ENCODE data around the gene ITPR3. TPM values are rescaled to one million over a fixed set of nuclear protein-coding genes. Genes with fewer than 3 reads are reported as not detected.

ITPR3 gene
- polyA plus RNA-seq, 1 donor (not counting 4 experiments of a cell fraction or from before 2014, with no cell fraction given) = 43.3 TPM

DNA sequence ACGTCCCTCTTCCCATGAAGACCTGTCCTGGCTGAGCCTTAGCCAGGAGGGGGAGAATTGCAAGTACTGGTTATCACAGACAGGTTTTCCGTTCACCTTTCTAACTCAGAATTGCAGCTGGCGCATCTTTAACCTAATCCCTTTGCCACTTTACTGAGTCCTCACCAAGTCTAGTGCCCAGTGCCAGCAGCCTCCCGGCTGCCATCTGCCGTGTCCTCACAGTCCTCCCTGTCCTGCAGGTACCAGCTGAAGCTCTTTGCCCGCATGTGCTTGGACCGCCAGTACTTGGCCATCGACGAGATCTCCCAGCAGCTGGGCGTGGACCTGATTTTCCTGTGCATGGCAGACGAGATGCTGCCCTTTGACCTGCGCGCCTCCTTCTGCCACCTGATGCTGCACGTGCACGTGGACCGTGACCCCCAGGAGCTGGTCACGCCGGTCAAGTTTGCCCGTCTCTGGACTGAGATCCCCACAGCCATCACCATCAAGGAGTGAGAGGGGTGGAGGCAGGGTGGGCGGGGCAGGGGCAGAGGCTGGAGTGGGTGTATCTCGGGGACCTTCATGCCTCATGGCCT is 49.1 kb downstream of the ITPR3 start:
- dilution Hi-C loops (cut with MboI; ENCODE audit: extremely low pct_ligation_motif_present, low sequenced_read_pairs) = no loop called here
- Histone ChIP-seq H3K9ac (ENCODE audit: control insufficient read depth, extremely low read depth, insufficient read depth, low read length) (no peak overlapping the region), H3K79me2 (ENCODE audit: control insufficient read depth, insufficient read depth, low read length) (no peaks in the 10 kb centered on the region), H3K27me3 (ENCODE audit: control insufficient read depth, extremely low read depth, insufficient read depth, low read length) (no peaks in the 10 kb centered on the region), H3K4me2 (ENCODE audit: control insufficient read depth, extremely low read depth, insufficient read depth, low read depth, low read length) (no peak overlapping the region), H3K27ac (ENCODE audit: control insufficient read depth, insufficient read depth, low read length) (no peak overlapping the region), H3K4me3 (ENCODE audit: control insufficient read depth in 2 of 3, extremely low read depth in 1 of 3, insufficient read depth in 2 of 3, low read depth in 1 of 3, low read length in 3 of 3) (no peak overlapping the region), H3K36me3 (ENCODE audit: control insufficient read depth in 2 of 2, extremely low read depth in 1 of 2, insufficient read depth in 2 of 2, low read length in 2 of 2) (peaks cover 47 to 70% of the 10 kb centered on the region in 2 experiments), H3K9me1 (ENCODE audit: control insufficient read depth, extremely low read depth, insufficient read depth, low read length) (no peaks in the 10 kb centered on the region), H3K4me1 (ENCODE audit: control insufficient read depth, extremely low read depth, insufficient read depth, low read length) (peaks cover 21% of the 10 kb centered on the region), H3K9me3 (ENCODE audit: control insufficient read depth, low read depth, low read length) (no peaks in the 10 kb centered on the region), H4K20me1 (ENCODE audit: control insufficient read depth, extremely low read depth, insufficient read depth, low read length) (no peaks in the 10 kb centered on the region), H2AFZ (ENCODE audit: control insufficient read depth, low read length) (no peak overlapping the region)
- FAIRE-seq (no peak), DNase-seq (ENCODE audit: low read depth, low spot score) (no peak)
- TF ChIP-seq, protein P1, sequence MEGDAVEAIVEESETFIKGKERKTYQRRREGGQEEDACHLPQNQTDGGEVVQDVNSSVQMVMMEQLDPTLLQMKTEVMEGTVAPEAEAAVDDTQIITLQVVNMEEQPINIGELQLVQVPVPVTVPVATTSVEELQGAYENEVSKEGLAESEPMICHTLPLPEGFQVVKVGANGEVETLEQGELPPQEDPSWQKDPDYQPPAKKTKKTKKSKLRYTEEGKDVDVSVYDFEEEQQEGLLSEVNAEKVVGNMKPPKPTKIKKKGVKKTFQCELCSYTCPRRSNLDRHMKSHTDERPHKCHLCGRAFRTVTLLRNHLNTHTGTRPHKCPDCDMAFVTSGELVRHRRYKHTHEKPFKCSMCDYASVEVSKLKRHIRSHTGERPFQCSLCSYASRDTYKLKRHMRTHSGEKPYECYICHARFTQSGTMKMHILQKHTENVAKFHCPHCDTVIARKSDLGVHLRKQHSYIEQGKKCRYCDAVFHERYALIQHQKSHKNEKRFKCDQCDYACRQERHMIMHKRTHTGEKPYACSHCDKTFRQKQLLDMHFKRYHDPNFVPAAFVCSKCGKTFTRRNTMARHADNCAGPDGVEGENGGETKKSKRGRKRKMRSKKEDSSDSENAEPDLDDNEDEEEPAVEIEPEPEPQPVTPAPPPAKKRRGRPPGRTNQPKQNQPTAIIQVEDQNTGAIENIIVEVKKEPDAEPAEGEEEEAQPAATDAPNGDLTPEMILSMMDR (optimal IDR thresholded peaks at IDR 0.05 in 1 of 3, IDR thresholded peaks at IDR 0.05 in 1 of 3, conservative IDR thresholded peaks at IDR 0.05 in 1 of 3; ENCODE audit: extremely low read depth in 1 of 3, insufficient read depth in 2 of 3, low read length in 3 of 3) = no peak
- TF ChIP-seq EZH2 (IDR thresholded peaks at IDR 0.05; ENCODE audit: low read length) = no peak

DNA sequence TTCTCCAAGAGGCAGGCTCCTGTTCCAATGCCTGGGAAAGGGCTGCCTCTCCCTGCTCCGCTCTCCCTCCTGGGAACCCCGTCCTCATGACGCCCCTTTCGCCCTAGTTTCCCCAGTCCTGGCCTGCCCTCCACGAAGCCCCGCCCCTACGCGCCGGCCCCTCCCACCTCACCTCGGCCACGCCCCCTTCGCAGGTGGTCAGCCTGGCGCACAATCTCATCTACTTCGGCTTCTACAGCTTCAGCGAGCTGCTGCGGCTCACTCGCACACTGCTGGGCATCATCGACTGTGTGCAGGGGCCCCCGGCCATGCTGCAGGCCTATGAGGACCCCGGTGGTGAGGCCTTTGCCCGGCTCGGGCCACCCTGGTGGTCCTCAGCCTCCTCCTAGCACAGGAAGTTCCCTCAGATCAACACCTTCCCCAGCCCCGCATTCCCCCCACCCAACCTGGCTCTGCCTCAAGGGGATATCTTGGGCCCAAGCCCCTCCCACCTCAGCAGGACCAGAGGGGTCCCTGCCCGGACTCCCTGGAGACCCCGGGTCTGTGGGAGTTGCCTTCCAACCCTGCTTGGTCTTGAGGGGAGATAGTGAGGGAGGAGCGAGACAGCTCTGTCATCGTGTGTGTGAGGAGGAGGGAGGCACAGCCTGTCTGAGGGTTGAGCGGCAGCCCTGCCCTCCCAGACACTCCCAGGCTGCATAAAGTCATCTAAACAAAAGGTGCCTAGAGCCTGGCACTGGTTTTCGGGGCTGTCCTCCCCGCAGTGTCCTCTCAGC is 50.0 kb downstream of the ITPR3 start:
- no peak overlapping the region for H3K4me2 ChIP-seq (ENCODE audit: control insufficient read depth, extremely low read depth, insufficient read depth, low read depth, low read length)
- FAIRE-seq = no peak
- H4K20me1 ChIP-seq (ENCODE audit: control insufficient read depth, extremely low read depth, insufficient read depth, low read length) = no peaks in the 10 kb centered on the region
- no peaks in the 10 kb centered on the region for H3K27me3 ChIP-seq (ENCODE audit: control insufficient read depth, extremely low read depth, insufficient read depth, low read length)
- TF ChIP-seq, protein P1 (optimal IDR thresholded peaks at IDR 0.05 in 1 of 3, IDR thresholded peaks at IDR 0.05 in 1 of 3, conservative IDR thresholded peaks at IDR 0.05 in 1 of 3; ENCODE audit: extremely low read depth in 1 of 3, insufficient read depth in 2 of 3, low read length in 3 of 3) = no peak
- no peak for TF ChIP-seq EZH2 (IDR thresholded peaks at IDR 0.05; ENCODE audit: low read length)
- dilution Hi-C loops (cut with MboI; ENCODE audit: extremely low pct_ligation_motif_present, low sequenced_read_pairs) = no loop called here
- H3K36me3 ChIP-seq (ENCODE audit: control insufficient read depth in 2 of 2, extremely low read depth in 1 of 2, insufficient read depth in 2 of 2, low read length in 2 of 2) = peaks cover 48 to 73% of the 10 kb centered on the region in 2 experiments
- no peak overlapping the region for H2AFZ ChIP-seq (ENCODE audit: control insufficient read depth, low read length)
- no peak for DNase-seq (ENCODE audit: low read depth, low spot score)
- H3K9me1 ChIP-seq (ENCODE audit: control insufficient read depth, extremely low read depth, insufficient read depth, low read length) = no peaks in the 10 kb centered on the region
- H3K4me1 ChIP-seq (ENCODE audit: control insufficient read depth, extremely low read depth, insufficient read depth, low read length) = peaks cover 21% of the 10 kb centered on the region
- no peak overlapping the region for H3K27ac ChIP-seq (ENCODE audit: control insufficient read depth, insufficient read depth, low read length)
- no peaks in the 10 kb centered on the region for H3K79me2 ChIP-seq (ENCODE audit: control insufficient read depth, insufficient read depth, low read length)
- H3K9ac ChIP-seq (ENCODE audit: control insufficient read depth, extremely low read depth, insufficient read depth, low read length) = no peak overlapping the region
- no peaks in the 10 kb centered on the region for H3K9me3 ChIP-seq (ENCODE audit: control insufficient read depth, low read depth, low read length)
- no peak overlapping the region for H3K4me3 ChIP-seq (ENCODE audit: control insufficient read depth in 2 of 3, extremely low read depth in 1 of 3, insufficient read depth in 2 of 3, low read depth in 1 of 3, low read length in 3 of 3)

Measured in keratinocyte (primary cell).